ENCODE measurements around the gene BCL2. TPM values are rescaled to one million over a fixed set of nuclear protein-coding genes. Genes with fewer than 3 reads are reported as not detected.

The BCL2 gene
- total RNA-seq, 1 experiment from 2014 or later: 2.5 TPM

- no peak for TF ChIP-seq CTCF (IDR thresholded peaks at IDR 0.05 in 2 of 3, conservative IDR thresholded peaks at IDR 0.05 in 1 of 3; ENCODE audit: borderline replicate concordance in 1 of 3, insufficient read depth in 1 of 3, low read depth in 2 of 3, low read length in 2 of 3)
- TF ChIP-seq JUND (IDR thresholded peaks at IDR 0.05): no peak
Observed at GRCh38 chr18:63145166-63145850, 174.3 kb downstream of the BCL2 start (continued).

DNA sequence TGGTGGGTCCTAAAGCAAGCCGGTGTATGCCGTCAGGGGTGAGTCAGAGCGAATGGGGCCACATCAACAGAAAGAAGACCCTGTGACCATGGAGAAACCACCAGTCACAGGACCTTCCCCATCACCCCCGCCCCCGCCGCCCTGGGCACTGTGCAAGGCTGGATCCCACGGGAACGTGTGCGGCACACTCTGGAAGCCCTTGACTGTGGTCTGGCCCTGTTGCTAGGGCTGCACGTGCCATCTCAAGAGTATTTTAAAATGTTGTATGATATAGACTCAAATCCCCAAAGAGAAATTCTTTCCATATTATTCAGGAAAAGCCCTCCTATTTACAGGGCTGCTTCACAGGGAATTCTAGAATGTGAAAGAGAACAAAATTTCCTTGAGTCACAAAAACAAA is 174.8 kb downstream of the BCL2 start:
- TF ChIP-seq ZNF274 (IDR thresholded peaks at IDR 0.05; ENCODE audit: low read depth, low read length): no peak
- TF ChIP-seq EZH2 (IDR thresholded peaks at IDR 0.05): no peak
- TF ChIP-seq SIN3A (IDR thresholded peaks at IDR 0.05; ENCODE audit: low read depth): no peak
- no peak for TF ChIP-seq POLR2A (IDR thresholded peaks at IDR 0.05; ENCODE audit: borderline replicate concordance, extremely low read depth, insufficient read depth, insufficient read length)
- no peak for TF ChIP-seq CBX3 (IDR thresholded peaks at IDR 0.05; ENCODE audit: low read depth)
- no peak for TF ChIP-seq YY1 (IDR thresholded peaks at IDR 0.05; ENCODE audit: extremely low read depth, insufficient replicate concordance, low read depth, low read length)
- TF ChIP-seq CTCF (IDR thresholded peaks at IDR 0.05 in 2 of 3, conservative IDR thresholded peaks at IDR 0.05 in 1 of 3; ENCODE audit: borderline replicate concordance in 1 of 3, insufficient read depth in 1 of 3, low read depth in 2 of 3, low read length in 2 of 3): no peak
- TF ChIP-seq RAD21 (IDR thresholded peaks at IDR 0.05; ENCODE audit: low read depth): no peak
- TF ChIP-seq, protein P1, sequence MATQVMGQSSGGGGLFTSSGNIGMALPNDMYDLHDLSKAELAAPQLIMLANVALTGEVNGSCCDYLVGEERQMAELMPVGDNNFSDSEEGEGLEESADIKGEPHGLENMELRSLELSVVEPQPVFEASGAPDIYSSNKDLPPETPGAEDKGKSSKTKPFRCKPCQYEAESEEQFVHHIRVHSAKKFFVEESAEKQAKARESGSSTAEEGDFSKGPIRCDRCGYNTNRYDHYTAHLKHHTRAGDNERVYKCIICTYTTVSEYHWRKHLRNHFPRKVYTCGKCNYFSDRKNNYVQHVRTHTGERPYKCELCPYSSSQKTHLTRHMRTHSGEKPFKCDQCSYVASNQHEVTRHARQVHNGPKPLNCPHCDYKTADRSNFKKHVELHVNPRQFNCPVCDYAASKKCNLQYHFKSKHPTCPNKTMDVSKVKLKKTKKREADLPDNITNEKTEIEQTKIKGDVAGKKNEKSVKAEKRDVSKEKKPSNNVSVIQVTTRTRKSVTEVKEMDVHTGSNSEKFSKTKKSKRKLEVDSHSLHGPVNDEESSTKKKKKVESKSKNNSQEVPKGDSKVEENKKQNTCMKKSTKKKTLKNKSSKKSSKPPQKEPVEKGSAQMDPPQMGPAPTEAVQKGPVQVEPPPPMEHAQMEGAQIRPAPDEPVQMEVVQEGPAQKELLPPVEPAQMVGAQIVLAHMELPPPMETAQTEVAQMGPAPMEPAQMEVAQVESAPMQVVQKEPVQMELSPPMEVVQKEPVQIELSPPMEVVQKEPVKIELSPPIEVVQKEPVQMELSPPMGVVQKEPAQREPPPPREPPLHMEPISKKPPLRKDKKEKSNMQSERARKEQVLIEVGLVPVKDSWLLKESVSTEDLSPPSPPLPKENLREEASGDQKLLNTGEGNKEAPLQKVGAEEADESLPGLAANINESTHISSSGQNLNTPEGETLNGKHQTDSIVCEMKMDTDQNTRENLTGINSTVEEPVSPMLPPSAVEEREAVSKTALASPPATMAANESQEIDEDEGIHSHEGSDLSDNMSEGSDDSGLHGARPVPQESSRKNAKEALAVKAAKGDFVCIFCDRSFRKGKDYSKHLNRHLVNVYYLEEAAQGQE (IDR thresholded peaks at IDR 0.05; ENCODE audit: low read depth): no peak
- Histone ChIP-seq H3K9ac (ENCODE audit: low read length) (no peak overlapping the region), H3K4me2 (ENCODE audit: low read length) (no peak overlapping the region), H2AFZ (ENCODE audit: low read depth, low read length, poor library complexity, severe bottlenecking) (no peak overlapping the region), H3K27ac (ENCODE audit: low read depth, low read length) (no peak overlapping the region), H3K4me1 (ENCODE audit: control insufficient read depth in 1 of 2, insufficient read depth in 2 of 2, low read length in 2 of 2) (no peaks in the 10 kb centered on the region), H3K4me3 (replicated peaks in 1 of 2; ENCODE audit: low read depth in 1 of 2, low read length in 2 of 2) (no peak overlapping the region), H4K20me1 (ENCODE audit: insufficient read depth) (no peaks in the 10 kb centered on the region), H3K27me3 (ENCODE audit: insufficient read depth, low read length) (no peaks in the 10 kb centered on the region), H3K9me2 (ENCODE audit: insufficient read depth) (no peaks in the 10 kb centered on the region), H3K36me3 (ENCODE audit: control insufficient read depth in 1 of 2, insufficient read depth in 2 of 2, low read length in 2 of 2) (no peaks in the 10 kb centered on the region), H3K79me2 (ENCODE audit: insufficient read depth, low read length) (no peaks in the 10 kb centered on the region), H3K9me3 (ENCODE audit: control insufficient read depth in 1 of 2, insufficient read depth in 1 of 2, low read depth in 1 of 2, low read length in 2 of 2) (no peaks in the 10 kb centered on the region)
- ChIA-PET RAD21 (ENCODE audit: low non-redundant PET in 1 of 2, low total read pairs in 2 of 2, uncharacterized antibody in 2 of 2, unreplicated experiment in 2 of 2) (no interaction called here), CTCF (no interaction called here), POLR2A (no interaction called here)
- no TSS peak for BruUV-seq (replicated peaks)
- no peak for ATAC-seq
- no peak for DNase-seq (ENCODE audit: low read depth, low spot score)
- intact Hi-C loops (cut with micrococcal nuclease): no loop called here
